Inferior parietal cortex (tissue), 1 donor: ENCODE data around the gene TMEM37.

Source experiments
- DNase-seq: peaks from one replicate; pipeline ENCODE4 v3.0.0-alpha.2; 2016; ENCODE audit errors: extremely low spot score

The TMEM37 gene

DNA sequence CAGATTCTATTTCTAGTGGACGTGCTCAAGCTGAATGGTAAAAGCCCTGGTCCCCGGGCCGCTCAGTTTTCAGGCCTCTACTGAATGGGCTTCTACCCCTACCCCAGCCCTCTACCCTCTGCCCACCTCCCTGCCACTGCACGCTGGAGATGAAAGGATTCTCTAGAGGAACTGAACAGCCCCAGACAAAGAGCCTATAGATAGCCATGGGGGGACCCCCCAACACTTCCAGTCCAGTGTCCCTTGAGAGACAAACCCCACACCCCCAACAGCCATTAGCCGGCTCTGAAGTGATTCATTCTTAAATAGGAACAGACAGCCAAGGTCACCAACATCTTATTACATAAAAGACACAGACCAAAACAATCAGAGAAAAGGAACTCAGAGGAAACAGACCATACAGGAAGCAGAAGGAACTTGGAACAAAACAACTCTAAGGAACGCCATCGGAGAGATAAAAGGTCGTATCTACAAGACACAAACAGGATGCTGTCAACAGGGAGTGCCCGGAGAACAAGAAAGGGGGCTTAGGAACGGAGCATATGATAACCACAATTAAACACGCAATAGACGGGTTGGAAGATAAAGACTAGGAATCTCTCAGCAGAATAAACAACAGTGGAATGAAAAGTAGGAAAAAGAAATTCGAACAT lies 23.5 kb downstream of the TMEM37 start:
- DNase-seq: no peak

- DNase-seq: no peak
Observed at GRCh38 chr2:119460076-119460475, 28.4 kb downstream of the TMEM37 start.

- DNase-seq: no peak
Observed at GRCh38 chr2:119461811-119462210, 30.2 kb downstream of the TMEM37 start.

- DNase-seq: no peak
Observed at GRCh38 chr2:119462574-119462973, 30.9 kb downstream of the TMEM37 start.

GRCh38 chr2:119463136-119463535 lies 31.5 kb downstream of the TMEM37 start:
- DNase-seq: no peak

DNA sequence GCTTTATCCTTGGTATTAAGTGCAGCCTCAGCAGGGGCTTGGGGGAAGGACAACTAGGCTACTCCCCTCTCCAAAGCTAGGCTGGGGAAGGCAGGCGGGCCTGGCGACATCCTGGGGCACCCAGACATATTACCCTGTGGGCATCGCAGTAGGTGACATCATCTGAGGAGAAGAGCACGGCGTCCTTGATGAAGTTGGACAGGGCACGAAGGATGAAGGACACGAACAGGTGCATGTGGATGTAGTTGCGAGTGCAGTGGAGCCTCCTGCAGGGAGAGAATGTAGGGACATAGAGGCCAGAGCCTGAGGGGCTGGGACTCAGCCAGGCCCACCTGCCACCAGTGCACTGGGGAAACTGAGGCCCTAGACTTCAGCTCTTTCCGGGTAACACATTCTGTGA lies 32.3 kb downstream of the TMEM37 start:
- no peak for DNase-seq

DNA sequence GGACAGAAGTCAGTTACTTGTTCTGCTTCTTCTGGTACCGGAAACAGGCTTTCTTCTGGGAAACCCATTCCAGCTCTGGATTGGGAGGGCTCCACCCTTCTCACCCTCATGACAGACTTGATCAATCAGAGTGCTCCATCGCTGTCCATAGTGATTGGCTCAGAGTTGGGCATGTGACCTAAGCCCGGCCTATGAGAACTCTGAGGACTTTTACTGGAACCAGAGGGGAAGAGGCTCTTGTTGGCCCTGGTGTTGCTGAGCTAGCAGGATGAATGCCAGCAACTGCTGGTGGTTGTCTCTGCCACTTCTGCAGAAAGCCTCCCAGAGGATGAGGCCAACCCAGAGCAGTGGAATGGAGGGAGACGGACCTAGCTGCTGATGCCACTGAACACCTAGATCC lies 33.3 kb downstream of the TMEM37 start:
- DNase-seq: no peak

DNA sequence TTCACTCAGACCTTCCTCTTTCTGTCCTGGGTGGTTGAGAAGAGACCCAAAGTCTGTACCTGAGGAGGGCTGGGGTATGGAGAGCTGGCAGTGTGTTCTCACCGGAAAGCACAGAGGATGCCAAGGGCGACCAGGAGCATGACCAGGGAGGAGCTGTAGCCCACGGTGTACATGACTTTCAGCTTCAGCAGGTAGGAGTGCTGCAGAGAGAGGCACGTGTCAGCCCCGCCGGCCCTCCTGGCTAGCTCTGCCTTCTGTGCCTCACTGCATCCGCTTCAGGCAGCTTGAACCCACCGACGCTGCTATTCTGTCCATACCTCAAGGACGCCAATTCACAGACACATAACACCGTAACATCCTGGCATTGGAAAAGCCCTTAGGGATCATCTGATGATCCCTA lies 34.0 kb downstream of the TMEM37 start:
- DNase-seq: no peak

- DNase-seq: no peak
Observed at GRCh38 chr2:119466373-119466772, 34.7 kb downstream of the TMEM37 start.

- DNase-seq: no peak
Observed at GRCh38 chr2:119468154-119468955, 36.7 kb downstream of the TMEM37 start.

GRCh38 chr2:119469131-119469530 lies 37.5 kb downstream of the TMEM37 start:
- no peak for DNase-seq

DNA sequence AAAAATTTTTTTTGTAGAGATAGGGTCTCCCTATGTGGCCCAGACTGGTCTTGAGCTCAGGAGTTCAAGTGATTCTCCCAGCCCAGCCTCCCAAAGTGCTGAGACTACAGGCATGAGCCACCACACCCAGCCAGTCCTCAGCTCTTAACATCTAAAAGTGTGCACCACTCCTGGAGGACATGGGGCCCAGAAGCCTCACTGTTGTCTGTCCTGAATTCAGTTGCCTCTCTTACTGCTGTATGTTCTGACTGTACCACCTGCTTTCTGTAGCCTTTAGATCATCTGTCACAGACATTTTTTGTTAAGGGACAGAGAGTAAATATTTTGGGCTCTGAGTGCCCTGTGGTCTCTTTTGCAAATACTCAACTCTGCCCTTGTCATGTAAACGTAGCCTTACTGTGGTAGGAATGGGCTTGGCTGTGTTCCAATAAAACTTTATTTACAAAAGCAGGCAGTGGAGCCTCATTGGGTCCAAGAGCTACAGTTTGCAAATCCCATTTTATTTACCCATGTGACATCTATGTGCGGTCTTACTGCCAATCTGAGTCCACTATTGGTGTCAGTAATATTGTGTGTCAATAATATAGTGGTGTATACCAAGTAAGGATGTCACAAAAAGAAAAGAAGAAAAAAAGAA lies 38.1 kb downstream of the TMEM37 start:
- DNase-seq: no peak

DNA sequence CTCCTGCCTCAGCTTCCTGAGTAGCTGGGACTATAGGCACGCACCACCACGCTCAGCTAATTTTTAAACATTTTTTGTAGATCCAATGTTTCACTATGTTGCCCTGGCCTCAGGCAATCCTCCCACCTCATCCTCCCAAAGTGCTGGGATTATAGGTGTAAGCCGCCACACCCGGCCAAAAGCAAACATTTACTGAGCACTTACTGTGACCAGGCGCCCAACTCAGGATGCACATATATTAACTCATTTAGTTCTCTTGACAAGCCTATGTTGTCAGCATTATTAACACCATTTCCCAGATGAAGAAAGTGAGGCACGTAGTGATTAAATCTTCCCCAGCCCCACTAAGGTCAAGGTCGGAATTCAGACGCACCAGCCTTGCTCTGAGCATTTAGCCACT lies 41.1 kb downstream of the TMEM37 start:
- DNase-seq: no peak

DNA sequence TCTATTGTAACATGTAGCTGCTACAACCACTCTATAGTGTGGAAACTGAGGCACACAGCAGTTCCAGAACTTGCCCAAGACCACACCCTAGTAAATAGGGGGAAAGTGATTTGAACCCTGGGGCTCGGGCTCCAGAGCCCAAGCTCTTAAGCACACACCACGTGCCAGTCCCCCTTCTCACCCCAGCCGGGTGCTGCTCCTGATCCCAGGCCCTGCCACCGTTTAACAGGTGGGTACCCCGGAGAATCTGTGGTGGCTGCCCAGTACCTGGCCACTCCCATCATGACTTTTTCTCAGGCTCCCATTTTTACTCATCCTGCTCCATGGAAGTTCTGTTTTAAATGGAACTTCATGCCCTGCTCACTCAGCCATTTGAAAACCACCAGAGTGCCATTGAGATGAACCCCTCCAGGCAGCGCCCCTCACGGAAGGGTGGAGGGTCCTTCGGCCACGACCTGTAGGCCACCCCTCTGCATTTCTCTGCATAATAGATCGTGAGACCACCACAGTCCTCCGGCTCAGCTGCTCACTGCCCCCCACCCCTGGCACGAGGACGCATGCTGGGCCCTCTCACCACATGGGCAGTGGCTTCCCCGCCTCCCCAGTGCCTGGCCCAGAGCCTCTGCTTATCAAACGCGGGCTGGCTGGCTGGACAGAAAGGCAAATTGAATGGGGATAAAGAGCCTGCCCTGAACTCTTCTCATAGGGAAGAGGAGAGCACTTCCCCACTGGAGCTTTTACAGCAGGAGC lies 42.1 kb downstream of the TMEM37 start:
- DNase-seq: no peak

GRCh38 chr2:119474371-119475224 lies 42.9 kb downstream of the TMEM37 start:
- DNase-seq: no peak

GRCh38 chr2:119475225-119475856 lies 43.7 kb downstream of the TMEM37 start:
- no peak for DNase-seq

DNA sequence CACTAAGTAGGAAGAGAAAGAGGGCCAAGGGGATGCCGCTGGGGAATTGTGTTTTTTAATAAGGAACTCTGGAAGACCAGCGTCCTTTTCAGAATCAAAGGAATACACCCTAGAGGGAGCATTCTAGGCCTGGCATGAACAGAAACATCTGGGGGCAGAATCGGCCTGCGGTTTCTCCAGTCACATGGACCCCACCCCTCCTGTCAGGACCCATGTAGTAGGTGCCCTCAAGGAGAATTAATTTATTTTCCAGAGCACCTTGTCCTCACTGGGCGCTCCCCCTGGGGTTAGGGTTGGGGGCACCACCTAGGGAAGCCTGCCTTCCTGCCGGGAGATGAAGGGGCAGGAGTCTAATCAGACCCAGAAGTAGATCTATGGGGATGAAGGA lies 44.2 kb downstream of the TMEM37 start:
- DNase-seq: no peak

DNA sequence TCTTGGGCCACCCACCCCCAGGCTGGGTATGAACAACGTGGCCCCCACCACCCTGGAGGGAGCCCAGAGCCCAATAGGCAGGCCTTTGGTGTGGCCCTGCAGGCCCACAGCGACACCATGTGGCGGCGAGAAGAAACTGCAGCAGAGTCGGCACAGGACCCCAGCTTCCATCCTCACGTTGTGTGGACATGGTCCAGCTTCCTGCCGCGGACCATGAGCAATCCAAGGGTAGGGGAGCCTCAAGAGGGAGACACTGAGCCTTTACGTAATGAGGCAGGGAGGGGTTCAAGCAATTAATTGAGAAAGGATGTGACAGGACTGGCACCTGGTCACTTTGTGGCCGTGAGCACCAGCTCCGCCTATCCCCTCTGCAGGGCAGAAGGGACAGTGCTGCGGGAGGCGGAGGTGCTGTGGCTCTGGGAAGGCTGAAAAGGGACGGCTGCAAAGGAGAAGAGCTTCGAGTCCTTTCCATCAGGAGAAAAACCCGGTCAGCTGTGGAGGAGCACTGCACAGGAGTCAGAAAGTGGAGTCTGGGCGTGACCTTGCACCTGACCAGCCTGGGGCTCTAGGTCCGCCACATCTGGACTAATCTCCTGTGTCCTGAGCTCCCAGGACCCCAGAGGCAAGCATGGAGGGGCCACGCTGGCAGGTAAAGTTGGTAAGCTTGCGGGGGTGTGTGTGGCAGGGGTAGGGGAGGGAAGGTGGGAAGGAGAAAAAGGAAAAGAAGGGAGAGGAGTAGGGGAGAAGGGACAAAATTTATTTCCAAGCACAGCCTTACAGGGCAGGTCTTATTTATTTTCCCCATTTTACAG lies 44.9 kb downstream of the TMEM37 start:
- peak; percentile 47 for DNase-seq

GRCh38 chr2:119477113-119477505 lies 45.5 kb downstream of the TMEM37 start:
- DNase-seq: no peak
